BLaER1 treated with 17β-estradiol and CSF1 and Interleukin-3, amounts not matched to agents 10 nM and 100 nM (cell line): ENCODE results near the gene METTL13.
"Not testable (repeated sequence)": the region's sequence is repeated elsewhere in the genome, so short reads cannot be mapped to it uniquely, and the experiment has no call there.

Experiments used
- H3K27ac ChIP-seq, 11 experiments: shearing (Covaris generic); formaldehyde crosslinking; 2 replicates each; pipeline ENCODE4 v1.8.1; 2022
- H3K27me3 ChIP-seq, 11 experiments: shearing (Covaris generic); formaldehyde crosslinking; 2 replicates each; pipeline ENCODE4 v1.8.1; 2022
- H3K36me3 ChIP-seq, 11 experiments: shearing (Covaris generic); formaldehyde crosslinking; 2 replicates each; pipeline ENCODE4 v1.8.1; 2022
- H3K4me1 ChIP-seq, 10 experiments: shearing (Covaris generic); formaldehyde crosslinking; 2 replicates each; pipeline ENCODE4 v1.8.1; 2022
- H3K4me2 ChIP-seq, 11 experiments: shearing (Covaris generic); formaldehyde crosslinking; 2 replicates each; pipeline ENCODE4 v1.8.1; 2022
- H3K4me3 ChIP-seq, 10 experiments: shearing (Covaris generic); formaldehyde crosslinking; 2 replicates each; pipeline ENCODE4 v1.8.1; 2022
- H3K9ac ChIP-seq, 11 experiments: shearing (Covaris generic); formaldehyde crosslinking; 2 replicates each; pipeline ENCODE4 v1.8.1; 2022
- H3K9me3 ChIP-seq, 11 experiments: shearing (Covaris generic); formaldehyde crosslinking; replicated peaks in 1 of 11; 2 replicates each; pipeline ENCODE4 v1.8.1; 2022
- H4K20me1 ChIP-seq, 11 experiments: shearing (Covaris generic); formaldehyde crosslinking; 2 replicates each; pipeline ENCODE4 v1.8.1; 2022
- Cebpa-rat ChIP-seq, 11 experiments: shearing (Covaris generic); IDR thresholded peaks; 2 replicates each; pipeline ENCODE4 v1.8.1; 2022

Gene METTL13

GRCh38 chr1:171794085-171794484 is 12.6 kb downstream of the METTL13 start:
- Histone ChIP-seq H3K4me2 (peak overlapping the region; percentile 16 to 73 (median 59)), H3K4me3 (no peak overlapping the region; a peak in 1 of 20 replicates), H3K27ac (peak overlapping the region in 8 of 11 experiments; percentile 21 to 66 (median 44); a peak in 12 of 22 replicates), H4K20me1 (peaks cover 0 to 36% (median 12%) of the 10 kb centered on the region in 11 experiments; a peak in 12 of 22 replicates), H3K9ac (no peak overlapping the region), H3K4me1 (peaks cover 14 to 25% (median 22%) of the 10 kb centered on the region in 10 experiments; a peak in 19 of 20 replicates), H3K36me3 (peaks cover 89 to 100% (median 99%) of the 10 kb centered on the region in 11 experiments), H3K9me3 (peaks cover 0 to 4% (median 0%) of the 10 kb centered on the region in 11 experiments; a peak in 1 of 22 replicates), H3K27me3 (no peaks in the 10 kb centered on the region)
- TF ChIP-seq Cebpa-rat (IDR thresholded peaks at IDR 0.05): no peak

- Histone ChIP-seq H3K9ac (no peak overlapping the region), H3K4me3 (no peak overlapping the region), H3K36me3 (peaks cover 69 to 94% (median 84%) of the 10 kb centered on the region in 11 experiments), H4K20me1 (peaks cover 0 to 24% (median 6%) of the 10 kb centered on the region in 11 experiments; a peak in 7 of 22 replicates), H3K9me3 (peaks cover 0 to 4% (median 0%) of the 10 kb centered on the region in 11 experiments; a peak in 1 of 22 replicates), H3K27ac (no peak overlapping the region), H3K27me3 (no peaks in the 10 kb centered on the region), H3K4me2 (no peak overlapping the region), H3K4me1 (peaks cover 14 to 25% (median 22%) of the 10 kb centered on the region in 10 experiments; a peak in 19 of 20 replicates)
- no peak for TF ChIP-seq Cebpa-rat (IDR thresholded peaks at IDR 0.05)
Observed at GRCh38 chr1:171796592-171796991, 15.1 kb downstream of the METTL13 start.

DNA sequence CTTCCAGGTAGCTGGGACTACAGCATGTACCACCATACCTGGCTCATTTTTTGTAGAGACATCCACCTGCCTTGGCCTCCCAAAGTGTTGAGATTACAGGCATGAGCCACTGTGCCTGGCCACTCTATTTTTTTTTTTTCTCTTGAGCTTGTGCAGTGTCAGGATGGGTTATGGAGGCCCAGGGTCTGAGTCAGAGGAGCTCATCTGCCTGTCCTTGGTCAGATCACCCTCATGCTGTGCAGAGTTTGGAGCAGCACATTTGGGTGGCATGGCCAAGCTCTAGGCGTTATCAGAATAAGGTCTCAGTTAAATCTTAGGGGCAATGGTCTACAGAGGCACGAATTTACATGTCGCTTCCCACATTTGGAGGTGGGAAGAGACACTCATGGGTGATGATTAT is 16.9 kb downstream of the METTL13 start:
- Histone ChIP-seq H3K27ac (no peak overlapping the region), H3K4me3 (no peak overlapping the region), H3K4me2 (no peak overlapping the region), H3K9me3 (peaks cover 0 to 4% (median 0%) of the 10 kb centered on the region in 11 experiments; a peak in 1 of 22 replicates), H3K4me1 (peaks cover 16 to 29% (median 24%) of the 10 kb centered on the region in 10 experiments), H3K9ac (no peak overlapping the region), H3K27me3 (no peaks in the 10 kb centered on the region), H3K36me3 (peaks cover 52 to 78% (median 67%) of the 10 kb centered on the region in 11 experiments), H4K20me1 (peaks cover 0 to 9% (median 0%) of the 10 kb centered on the region in 11 experiments; a peak in 4 of 22 replicates)
- no peak for TF ChIP-seq Cebpa-rat (IDR thresholded peaks at IDR 0.05)

- Histone ChIP-seq H3K9me3 (peaks cover 0 to 7% (median 0%) of the 10 kb centered on the region in 11 experiments; a peak in 2 of 22 replicates), H3K27me3 (no peaks in the 10 kb centered on the region), H3K4me3 (no peak overlapping the region), H3K4me1 (peaks cover 16 to 29% (median 24%) of the 10 kb centered on the region in 10 experiments), H3K4me2 (no peak overlapping the region), H3K27ac (no peak overlapping the region), H4K20me1 (peaks cover 0 to 9% (median 0%) of the 10 kb centered on the region in 11 experiments; a peak in 2 of 22 replicates), H3K9ac (no peak overlapping the region), H3K36me3 (peaks cover 47 to 78% (median 62%) of the 10 kb centered on the region in 11 experiments)
- no peak for TF ChIP-seq Cebpa-rat (IDR thresholded peaks at IDR 0.05)
Observed at GRCh38 chr1:171798765-171799164, 17.3 kb downstream of the METTL13 start.

DNA sequence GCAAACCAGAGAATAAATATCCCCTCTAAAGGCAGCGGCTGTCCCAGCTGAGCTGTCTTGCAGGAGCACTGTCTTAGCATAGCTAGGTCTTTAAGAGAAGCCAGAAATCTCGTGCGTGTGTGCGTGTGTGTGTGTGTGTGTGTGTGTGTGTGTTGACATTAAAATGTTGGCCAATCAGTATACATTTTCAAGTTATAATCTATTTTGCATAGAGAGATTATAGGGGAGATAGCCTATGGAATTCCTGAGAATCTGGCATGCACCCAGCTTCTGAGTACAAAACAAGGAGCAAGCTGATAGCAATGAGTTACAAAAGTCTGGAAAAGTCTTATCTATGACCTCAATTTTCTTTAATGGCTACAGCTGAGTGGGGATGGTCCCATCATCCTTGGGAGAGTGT is 17.7 kb downstream of the METTL13 start:
- Histone ChIP-seq H4K20me1 (peaks cover 0 to 9% (median 0%) of the 10 kb centered on the region in 11 experiments; a peak in 2 of 22 replicates), H3K4me1 (peaks cover 16 to 29% (median 24%) of the 10 kb centered on the region in 10 experiments), H3K4me3 (no peak overlapping the region), H3K9ac (no peak overlapping the region), H3K4me2 (no peak overlapping the region), H3K27me3 (no peaks in the 10 kb centered on the region), H3K9me3 (peaks cover 0 to 7% (median 0%) of the 10 kb centered on the region in 11 experiments; a peak in 2 of 22 replicates), H3K36me3 (peaks cover 43 to 75% (median 59%) of the 10 kb centered on the region in 11 experiments), H3K27ac (no peak overlapping the region)
- TF ChIP-seq Cebpa-rat (IDR thresholded peaks at IDR 0.05): no peak

GRCh38 chr1:171799698-171800097 is 18.2 kb downstream of the METTL13 start:
- H3K4me3 ChIP-seq, H3K9ac ChIP-seq, H3K27ac ChIP-seq, H3K9me3 ChIP-seq, H4K20me1 ChIP-seq, H3K27me3 ChIP-seq, H3K4me2 ChIP-seq: not testable (repeated sequence)
- peaks cover 14 to 29% (median 25%) of the 10 kb centered on the region in 10 experiments; a peak in 19 of 20 replicates for H3K4me1 ChIP-seq
- peaks cover 38 to 70% (median 54%) of the 10 kb centered on the region in 11 experiments for H3K36me3 ChIP-seq

DNA sequence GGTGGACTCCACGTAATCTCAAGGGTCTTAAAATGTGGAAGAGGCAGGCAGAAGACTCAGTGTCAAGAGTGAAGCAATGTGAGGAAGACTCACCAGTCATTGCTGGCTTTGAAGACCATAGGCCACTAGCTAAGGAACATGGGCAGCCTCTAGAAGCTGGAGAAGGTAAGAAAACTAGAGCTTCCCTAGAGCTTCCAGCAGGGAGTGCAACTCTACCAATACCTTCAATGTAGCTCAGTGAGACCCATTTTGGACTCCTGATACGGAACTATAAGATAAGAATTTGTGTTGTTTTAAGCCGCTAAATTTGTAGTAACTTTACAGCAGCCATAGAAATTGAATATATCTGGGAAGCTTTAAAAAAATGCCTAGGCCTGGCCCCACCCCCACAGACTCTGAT is 18.9 kb downstream of the METTL13 start:
- no peak overlapping the region for H3K4me3 ChIP-seq
- TF ChIP-seq Cebpa-rat (IDR thresholded peaks at IDR 0.05): no peak
- H3K9me3 ChIP-seq: peaks cover 0 to 6% (median 0%) of the 10 kb centered on the region in 11 experiments; a peak in 2 of 22 replicates
- peaks cover 13 to 34% (median 30%) of the 10 kb centered on the region in 10 experiments; a peak in 19 of 20 replicates for H3K4me1 ChIP-seq
- no peak overlapping the region for H3K9ac ChIP-seq
- H3K4me2 ChIP-seq: no peak overlapping the region
- H3K36me3 ChIP-seq: peaks cover 32 to 63% (median 47%) of the 10 kb centered on the region in 11 experiments
- no peaks in the 10 kb centered on the region for H3K27me3 ChIP-seq
- H3K27ac ChIP-seq: no peak overlapping the region
- peaks cover 0 to 9% (median 0%) of the 10 kb centered on the region in 11 experiments; a peak in 2 of 22 replicates for H4K20me1 ChIP-seq

- no peak for TF ChIP-seq Cebpa-rat (IDR thresholded peaks at IDR 0.05)
- H3K36me3 ChIP-seq: peaks cover 26 to 58% (median 42%) of the 10 kb centered on the region in 11 experiments
- no peak overlapping the region for H3K4me2 ChIP-seq
- H3K27me3 ChIP-seq: no peaks in the 10 kb centered on the region
- peaks cover 0 to 4% (median 0%) of the 10 kb centered on the region in 11 experiments; a peak in 1 of 22 replicates for H3K9me3 ChIP-seq
- H3K4me3 ChIP-seq: no peak overlapping the region
- no peak overlapping the region for H3K27ac ChIP-seq
- H3K4me1 ChIP-seq: peaks cover 18 to 39% (median 35%) of the 10 kb centered on the region in 10 experiments
- H3K9ac ChIP-seq: no peak overlapping the region
- H4K20me1 ChIP-seq: peaks cover 0 to 9% (median 0%) of the 10 kb centered on the region in 11 experiments; a peak in 2 of 22 replicates
Observed at GRCh38 chr1:171800851-171801250, 19.4 kb downstream of the METTL13 start.

- no peak for TF ChIP-seq Cebpa-rat (IDR thresholded peaks at IDR 0.05)
- Histone ChIP-seq H3K27ac (no peak overlapping the region), H3K4me2 (no peak overlapping the region), H3K36me3 (peaks cover 20 to 52% (median 36%) of the 10 kb centered on the region in 11 experiments), H3K9me3 (peaks cover 0 to 4% (median 0%) of the 10 kb centered on the region in 11 experiments; a peak in 1 of 22 replicates), H4K20me1 (peaks cover 0 to 9% (median 0%) of the 10 kb centered on the region in 11 experiments; a peak in 2 of 22 replicates), H3K9ac (no peak overlapping the region), H3K4me3 (no peak overlapping the region), H3K27me3 (no peaks in the 10 kb centered on the region), H3K4me1 (peaks cover 23 to 44% (median 40%) of the 10 kb centered on the region in 10 experiments)
Observed at GRCh38 chr1:171801487-171801891, 20.0 kb downstream of the METTL13 start.
